SK-N-SH (cell line): ENCODE results near the gene FAIM2. TPM values are rescaled to one million over a fixed set of nuclear protein-coding genes. Genes with fewer than 3 reads are reported as not detected.

Experiments
- CTCF ChIA-PET: fragments of 300-600, 350-600 bp; formaldehyde crosslinking; extraction: SDS; loops from one replicate; lab custom pipeline; 2021; lab: Yijun Ruan, JAX
- POLR2A ChIA-PET: fragments of 350-600 bp; sonication (Branson Sonifier 250); formaldehyde crosslinking; extraction: SDS; loops from one replicate; lab custom pipeline; 2020; ENCODE audit warnings: antibody characterized with exemption, inconsistent platforms; lab: Yijun Ruan, JAX
- DNase-seq: peaks from one replicate; pipeline ENCODE4 v3.0.0; 2012
- H2AFZ ChIP-seq: fragments of 200-600 bp; sonication (generic); 2 replicates; pipeline ENCODE4 v1.8.1; 2016; ENCODE audit warnings: antibody characterized with exemption, mild to moderate bottlenecking, low read depth
- H3F3A ChIP-seq: fragments of 200-600 bp; sonication (generic); replicated peaks from 2 replicates; pipeline ENCODE3; 2016; ENCODE audit warnings: antibody characterized with exemption, mild to moderate bottlenecking; ENCODE audit not compliant: insufficient read depth
- H3K27ac ChIP-seq, 2 experiments: fragments of 200-500 bp in 1 of 2; fragments of 200-600 bp in 1 of 2; sonication (Bioruptor generic) in 1 of 2; sonication (generic), shearing (Covaris generic) in 1 of 2; 2 replicates each; pipeline versions ENCODE4 v1.5.1 to v1.6.1; 2014 to 2016; ENCODE audit warnings: low read depth in 2 of 2, inconsistent platforms in 1 of 2, low read length in 1 of 2, mild to moderate bottlenecking in 1 of 2, mixed read lengths in 1 of 2
- H3K27me3 ChIP-seq: fragments of 200-600 bp; sonication (generic), shearing (Covaris generic); 2 replicates; pipeline ENCODE4 v1.6.1; 2016; ENCODE audit warnings: mixed run types; ENCODE audit not compliant: insufficient read depth
- H3K36me3 ChIP-seq, 2 experiments: fragments of 200-500 bp in 1 of 2; fragments of 200-600 bp in 1 of 2; sonication (Bioruptor generic) in 1 of 2; sonication (generic) in 1 of 2; replicated peaks in 1 of 2; 2 replicates each; pipeline versions ENCODE3 to v1.5.1; 2014 to 2016; ENCODE audit warnings: low read length in 1 of 2, mild to moderate bottlenecking in 1 of 2; ENCODE audit not compliant: insufficient read depth in 2 of 2, control insufficient read depth in 1 of 2
- H3K4me1 ChIP-seq, 2 experiments: fragments of 200-500 bp in 1 of 2; fragments of 200-600 bp in 1 of 2; sonication (Bioruptor generic) in 1 of 2; sonication (generic), shearing (Covaris generic) in 1 of 2; 2 replicates each; pipeline versions ENCODE4 v1.5.1 to v1.6.1; 2014 to 2016; ENCODE audit warnings: low read depth in 1 of 2, low read length in 1 of 2, mixed run types in 1 of 2; ENCODE audit not compliant: insufficient read depth in 2 of 2, control insufficient read depth in 1 of 2
- H3K4me2 ChIP-seq: fragments of 200-600 bp; sonication (generic), shearing (Covaris generic); 2 replicates; pipeline ENCODE4 v1.6.1; 2017; ENCODE audit warnings: mixed run types
- H3K4me3 ChIP-seq, 2 experiments: fragments of 200-500 bp in 1 of 2; fragments of 200-600 bp in 1 of 2; sonication (Bioruptor generic) in 1 of 2; sonication (generic), shearing (Covaris generic) in 1 of 2; 2 replicates each; pipeline versions ENCODE4 v1.5.1 to v1.8.1; 2014 to 2016; ENCODE audit warnings: low read depth in 2 of 2, inconsistent platforms in 1 of 2, low read length in 1 of 2, mild to moderate bottlenecking in 1 of 2, mixed read lengths in 1 of 2, moderate library complexity in 1 of 2
- H3K79me2 ChIP-seq: fragments of 200-600 bp; sonication (generic); 2 replicates; pipeline ENCODE4 v1.8.1; 2017; ENCODE audit warnings: mild to moderate bottlenecking; ENCODE audit not compliant: insufficient read depth
- H3K9ac ChIP-seq: fragments of 200-600 bp; sonication (generic); 2 replicates; pipeline ENCODE4 v1.6.1; 2017; ENCODE audit warnings: mixed run types
- H3K9me2 ChIP-seq: fragments of 200-600 bp; sonication (generic); 2 replicates; pipeline ENCODE4 v1.6.1; 2017; ENCODE audit warnings: mixed run types
- H3K9me3 ChIP-seq: fragments of 200-600 bp; sonication (generic); 2 replicates; pipeline ENCODE4 v1.6.1; 2017; ENCODE audit warnings: mixed run types, mild to moderate bottlenecking, moderate library complexity
- H4K20me1 ChIP-seq: fragments of 200-600 bp; sonication (generic); 2 replicates; pipeline ENCODE4 v1.6.1; 2017; ENCODE audit warnings: mild to moderate bottlenecking, mixed run types; ENCODE audit not compliant: insufficient read depth
- CHD2 ChIP-seq: fragments of 150-350 bp; IDR thresholded peaks from 2 replicates; pipeline ENCODE4 v1.6.1; 2018; ENCODE audit warnings: low read length; ENCODE audit not compliant: partially characterized antibody
- ELF1 ChIP-seq: IDR thresholded peaks from 2 replicates; pipeline ENCODE4 v1.4.0; 2012
- EP300 ChIP-seq, 2 experiments: IDR thresholded peaks; 2 replicates each; pipeline versions ENCODE4 v1.4.0 to v1.6.1; 2012; ENCODE audit warnings: borderline replicate concordance in 1 of 2, low read depth in 1 of 2, low read length in 1 of 2
- EZH2phosphoT487 ChIP-seq: fragments of 200-600 bp; sonication (generic); IDR thresholded peaks from 2 replicates; pipeline ENCODE4 v1.6.1; 2017; ENCODE audit warnings: low read depth, mixed run types, mild to moderate bottlenecking, antibody characterized with exemption, moderate library complexity, borderline replicate concordance
- FOSL2 ChIP-seq: IDR thresholded peaks from 2 replicates; pipeline ENCODE4 v1.4.0; 2012; ENCODE audit warnings: low read depth, mild to moderate bottlenecking, moderate library complexity, borderline replicate concordance
- FOXM1 ChIP-seq: IDR thresholded peaks from 2 replicates; pipeline ENCODE4 v1.4.0; 2012; ENCODE audit warnings: low read depth, mild to moderate bottlenecking
- GABPA ChIP-seq: IDR thresholded peaks from 2 replicates; pipeline ENCODE4 v1.4.0; 2012; ENCODE audit warnings: low read depth, mild to moderate bottlenecking
- GATA2 ChIP-seq: sonication (generic); formaldehyde crosslinking; IDR thresholded peaks from 2 replicates; pipeline ENCODE4 v1.5.0; 2020; ENCODE audit warnings: mild to moderate bottlenecking, missing genetic modification reagents
- JUND ChIP-seq: IDR thresholded peaks from 2 replicates; pipeline ENCODE4 v1.4.0; 2012
- MEF2A ChIP-seq: IDR thresholded peaks from 2 replicates; pipeline ENCODE4 v1.4.0; 2012; ENCODE audit warnings: low read depth, borderline replicate concordance
- MXI1 ChIP-seq: IDR thresholded peaks from 2 replicates; pipeline ENCODE4 v1.6.1; 2012; ENCODE audit warnings: mild to moderate bottlenecking, low read depth, low read length, improper control_type of control experiment
- NFIC ChIP-seq: IDR thresholded peaks from 2 replicates; pipeline ENCODE4 v1.4.0; 2012; ENCODE audit warnings: borderline replicate concordance
- RAD21 ChIP-seq: IDR thresholded peaks from 2 replicates; pipeline ENCODE4 v1.6.1; 2012; ENCODE audit warnings: mild to moderate bottlenecking, low read length
- RFX5 ChIP-seq: IDR thresholded peaks from 2 replicates; pipeline ENCODE4 v1.6.1; 2012; ENCODE audit warnings: mild to moderate bottlenecking, improper control_type of control experiment, low read length
- RXRA ChIP-seq: IDR thresholded peaks from 2 replicates; pipeline ENCODE4 v1.4.0; 2012; ENCODE audit warnings: low read depth, mild to moderate bottlenecking, borderline replicate concordance
- SIN3A ChIP-seq: IDR thresholded peaks from 2 replicates; pipeline ENCODE4 v1.6.1; 2012; ENCODE audit warnings: low read depth, mild to moderate bottlenecking, low read length, moderate library complexity, borderline replicate concordance
- SMC3 ChIP-seq: IDR thresholded peaks from 2 replicates; pipeline ENCODE4 v1.6.1; 2012; ENCODE audit warnings: low read depth, low read length, improper control_type of control experiment
- TEAD4 ChIP-seq: IDR thresholded peaks from 2 replicates; pipeline ENCODE4 v1.4.0; 2012; ENCODE audit warnings: mild to moderate bottlenecking, borderline replicate concordance; ENCODE audit not compliant: insufficient read depth
- USF1 ChIP-seq: IDR thresholded peaks from 2 replicates; pipeline ENCODE4 v1.4.0; 2012; ENCODE audit warnings: low read depth, borderline replicate concordance
- YY1 ChIP-seq: IDR thresholded peaks from 2 replicates; pipeline ENCODE4 v1.4.0; 2012; ENCODE audit warnings: low read depth, mild to moderate bottlenecking
- WGBS: methylation state at CpG from one replicate; pipeline ENCODE4 v1.1.6; 2017; ENCODE audit warnings: low lambda C conversion rate; 5-methylcytosine and 5-hydroxymethylcytosine counted together
- polyA plus RNA-seq, 3 experiments: library from polyadenylated mRNA; depleted of rRNA; stranded (reverse); fragments of >200 nt; gene quantifications; 2 replicates each; pipeline ENCODE4 v1.2.3, GENCODE V29; 2012
- TF ChIP-seq, protein P1 (sequence below): IDR thresholded peaks from 2 replicates; pipeline ENCODE4; 2012

Gene FAIM2
- polyA plus RNA-seq, 1 of the 3 experiments (the other 2 are of a cell fraction): 11.3 TPM

GRCh38 chr12:49947593-49948226 lies 44.0 kb upstream of the FAIM2 start:
- Histone ChIP-seq H3K9me3 (no peaks in the 10 kb centered on the region), H3F3A (no peaks in the 10 kb centered on the region), H3K36me3 (no peaks in the 10 kb centered on the region), H3K27me3 (no peaks in the 10 kb centered on the region), H3K4me3 (no peak overlapping the region), H3K9ac (no peak overlapping the region), H3K9me2 (no peaks in the 10 kb centered on the region), H3K79me2 (no peaks in the 10 kb centered on the region), H3K4me2 (no peak overlapping the region), H4K20me1 (no peaks in the 10 kb centered on the region), H3K27ac (no peak overlapping the region), H3K4me1 (peaks cover 0 to 20% of the 10 kb centered on the region in 2 experiments; a peak in 1 of 4 replicates), H2AFZ (no peak overlapping the region)
- DNase-seq: no peak
- ChIA-PET CTCF (interaction anchor here (1.5 to 6.1 kb wide), 6 partner anchors 12 to 124 kb away, joined by 3 to 101 read pairs (median 44); partner anchors contain the start of gene AQP5), POLR2A (no interaction called here)
- TF ChIP-seq EP300 (IDR thresholded peaks at IDR 0.05; ENCODE audit: borderline replicate concordance in 1 of 2, low read depth in 1 of 2, low read length in 1 of 2) (no peak), SMC3 (no peak), RFX5 (no peak), TEAD4 (no peak), GATA2 (CRISPR knock-in tag) (no peak), MEF2A (no peak), ELF1 (no peak), USF1 (no peak), FOXM1 (no peak), RXRA (no peak), NFIC (no peak), GABPA (no peak), JUND (no peak), YY1 (no peak), SIN3A (no peak), RAD21 (no peak), CHD2 (no peak), EZH2phosphoT487 (no peak)
- WGBS: 78% methylated on average over 5 of the region's 7 CpGs

GRCh38 chr12:49946497-49946896 lies 42.8 kb upstream of the FAIM2 start:
- TF ChIP-seq MEF2A (no peak), RFX5 (no peak), RXRA (no peak), FOXM1 (no peak), SIN3A (no peak), YY1 (no peak), RAD21 (no peak), CHD2 (no peak), TEAD4 (no peak), GATA2 (CRISPR knock-in tag) (no peak), MXI1 (no peak), FOSL2 (no peak)
- TF ChIP-seq, protein P1, sequence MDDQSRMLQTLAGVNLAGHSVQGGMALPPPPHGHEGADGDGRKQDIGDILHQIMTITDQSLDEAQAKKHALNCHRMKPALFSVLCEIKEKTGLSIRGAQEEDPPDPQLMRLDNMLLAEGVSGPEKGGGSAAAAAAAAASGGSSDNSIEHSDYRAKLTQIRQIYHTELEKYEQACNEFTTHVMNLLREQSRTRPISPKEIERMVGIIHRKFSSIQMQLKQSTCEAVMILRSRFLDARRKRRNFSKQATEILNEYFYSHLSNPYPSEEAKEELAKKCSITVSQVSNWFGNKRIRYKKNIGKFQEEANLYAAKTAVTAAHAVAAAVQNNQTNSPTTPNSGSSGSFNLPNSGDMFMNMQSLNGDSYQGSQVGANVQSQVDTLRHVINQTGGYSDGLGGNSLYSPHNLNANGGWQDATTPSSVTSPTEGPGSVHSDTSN: no peak
- TF ChIP-seq, all 33 proteins: peak for 0
- DNase-seq: no peak
- CTCF ChIA-PET: interaction anchor here (0.8 to 6.1 kb wide), 27 partner anchors 9 to 165 kb away, joined by 3 to 101 read pairs (median 12); partner anchors contain the start of genes AQP5, BCDIN3D, COX14 and FAIM2

More at GRCh38 chr12:49946497-49946896, 42.8 kb upstream of the FAIM2 start:
- H3K27ac ChIP-seq: no peak overlapping the region
- no peaks in the 10 kb centered on the region for H3K27me3 ChIP-seq
- H4K20me1 ChIP-seq: no peaks in the 10 kb centered on the region
- no peaks in the 10 kb centered on the region for H3F3A ChIP-seq
- H2AFZ ChIP-seq: no peak overlapping the region
- H3K36me3 ChIP-seq: no peaks in the 10 kb centered on the region
- no peaks in the 10 kb centered on the region for H3K9me2 ChIP-seq
- H3K4me1 ChIP-seq: peaks cover 0 to 20% of the 10 kb centered on the region in 2 experiments; a peak in 1 of 4 replicates
- WGBS: 87% methylated on average over 3 of the region's 3 CpGs
- H3K4me2 ChIP-seq: no peak overlapping the region
- POLR2A ChIA-PET: interaction anchor here (1.2 to 1.8 kb wide), 2 partner anchors 78 to 79 kb away, joined by 3 to 5 read pairs; no protein-coding TSS in a partner anchor
- no peaks in the 10 kb centered on the region for H3K9me3 ChIP-seq
- H3K9ac ChIP-seq: no peak overlapping the region
- no peak overlapping the region for H3K4me3 ChIP-seq
- H3K79me2 ChIP-seq: no peaks in the 10 kb centered on the region
